Naive thymus-derived CD8-positive, alpha-beta T cell (primary cell): ENCODE data around the gene CFAP77. TPM values are rescaled to one million over a fixed set of nuclear protein-coding genes. Genes with fewer than 3 reads are reported as not detected.

Experiments
- ATAC-seq, 2 donors: fragments of 150-1000 bp; cut with Tn5 transposase in 1 of 2; sonication (Bioruptor Pico), chemical (Tn5 transposase) in 1 of 2; 1 replicate in 1 of 2; 2 replicates in 1 of 2; pipeline ENCODE4 v1.10.0; 2021; ENCODE audit warnings: mild to moderate bottlenecking in 2 of 2, moderate library complexity in 2 of 2
- POLR2A ChIA-PET: fragments of 350-600 bp; sonication (Branson Sonifier 250); formaldehyde crosslinking; loops from one replicate; lab custom pipeline; 2021; ENCODE audit warnings: antibody characterized with exemption; lab: Charles Lee
- DNase-seq, 10 donors: peaks; one replicate each; pipeline versions ENCODE4 v3.0.0 to v3.0.0-alpha.2; 2020 to 2022
- H3K27ac Mint-ChIP-seq, 10 donors: one replicate each; pipeline ENCODE4 v1.8.0; 2020 to 2022; ENCODE audit warnings: mild to moderate bottlenecking in 10 of 10, mixed read lengths in 10 of 10, moderate library complexity in 4 of 10, inconsistent platforms in 1 of 10
- H3K27me3 Mint-ChIP-seq, 5 donors: one replicate each; pipeline ENCODE4 v1.8.0; 2021 to 2022; ENCODE audit warnings: mixed read lengths in 5 of 5
- H3K36me3 Mint-ChIP-seq, 3 donors: one replicate each; pipeline ENCODE4 v1.8.0; 2020 to 2022; ENCODE audit warnings: mixed read lengths in 3 of 3, mild to moderate bottlenecking in 2 of 3, inconsistent platforms in 1 of 3
- H3K4me1 Mint-ChIP-seq, 4 donors: one replicate each; pipeline ENCODE4 v1.8.0; 2021 to 2022; ENCODE audit warnings: mixed read lengths in 4 of 4
- H3K4me3 Mint-ChIP-seq, 10 donors: one replicate each; pipeline ENCODE4 v1.8.0; 2020 to 2022; ENCODE audit warnings: mild to moderate bottlenecking in 10 of 10, mixed read lengths in 10 of 10, moderate library complexity in 6 of 10, inconsistent platforms in 1 of 10
- H3K9me3 Mint-ChIP-seq, 9 donors: one replicate each; pipeline ENCODE4 v1.8.0; 2020 to 2022; ENCODE audit warnings: mixed read lengths in 9 of 9, mild to moderate bottlenecking in 3 of 9, inconsistent platforms in 1 of 9, moderate library complexity in 1 of 9
- polyA plus RNA-seq, 3 donors: library from polyadenylated mRNA; unstranded; fragments of 300-500 nt; fragmentation: Illumina TruSeq; gene quantifications; one replicate each; pipeline ENCODE4 v1.2.3, GENCODE V29; 2021
- total RNA-seq, 8 experiments: library from RNA in 2 of 8; stranded (reverse) in 2 of 8; gene quantifications; one replicate each; pipeline ENCODE4 v1.2.3 and lab custom pipeline; 2021 to 2026

The CFAP77 gene
- total and polyA plus RNA-seq, 5 experiments from 2014 or later = not detected

DNA sequence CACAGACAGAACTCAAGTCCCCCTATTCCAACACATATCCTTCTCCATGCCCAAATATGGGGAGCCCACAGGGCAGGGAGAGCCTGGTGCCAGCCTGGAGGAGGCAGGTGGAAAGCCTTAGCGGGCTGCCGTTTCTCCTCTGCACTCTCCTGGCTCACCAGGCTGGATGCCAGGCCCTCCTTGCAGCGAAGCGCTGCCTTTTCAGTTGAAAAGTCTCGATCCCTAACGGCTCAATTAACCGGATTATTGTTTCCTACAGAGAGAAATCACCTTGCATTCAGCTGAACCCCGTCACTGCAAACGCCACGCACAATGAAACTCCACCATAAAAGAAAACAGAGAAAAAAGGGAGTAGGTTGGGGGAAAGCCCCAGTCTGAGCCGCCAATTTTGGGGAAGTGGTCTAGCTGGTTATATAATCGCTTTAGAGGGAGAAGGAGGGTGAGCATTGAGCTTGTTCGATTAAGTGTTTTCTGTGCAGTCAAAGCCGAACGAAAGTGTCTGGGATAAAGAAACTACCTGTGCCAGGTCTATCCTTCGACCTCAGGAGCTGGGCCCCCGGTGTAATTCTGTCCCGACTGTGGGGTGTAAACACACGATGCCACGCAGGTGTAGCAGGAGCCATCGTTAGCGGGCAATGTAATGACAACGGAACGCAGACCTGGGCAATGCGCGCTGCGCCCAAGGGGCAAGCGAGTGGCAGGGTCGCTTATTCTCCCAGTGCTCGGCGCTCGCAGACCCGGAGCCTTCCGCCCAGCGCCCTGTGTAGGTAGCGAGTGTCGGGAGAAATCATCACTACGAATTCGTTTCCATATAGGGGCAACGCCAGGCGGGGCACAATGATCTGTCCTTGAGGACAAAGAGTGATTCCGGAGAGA, 176.2 kb downstream of the CFAP77 start:
- ATAC-seq = no peak
- DNase-seq = no peak

DNA sequence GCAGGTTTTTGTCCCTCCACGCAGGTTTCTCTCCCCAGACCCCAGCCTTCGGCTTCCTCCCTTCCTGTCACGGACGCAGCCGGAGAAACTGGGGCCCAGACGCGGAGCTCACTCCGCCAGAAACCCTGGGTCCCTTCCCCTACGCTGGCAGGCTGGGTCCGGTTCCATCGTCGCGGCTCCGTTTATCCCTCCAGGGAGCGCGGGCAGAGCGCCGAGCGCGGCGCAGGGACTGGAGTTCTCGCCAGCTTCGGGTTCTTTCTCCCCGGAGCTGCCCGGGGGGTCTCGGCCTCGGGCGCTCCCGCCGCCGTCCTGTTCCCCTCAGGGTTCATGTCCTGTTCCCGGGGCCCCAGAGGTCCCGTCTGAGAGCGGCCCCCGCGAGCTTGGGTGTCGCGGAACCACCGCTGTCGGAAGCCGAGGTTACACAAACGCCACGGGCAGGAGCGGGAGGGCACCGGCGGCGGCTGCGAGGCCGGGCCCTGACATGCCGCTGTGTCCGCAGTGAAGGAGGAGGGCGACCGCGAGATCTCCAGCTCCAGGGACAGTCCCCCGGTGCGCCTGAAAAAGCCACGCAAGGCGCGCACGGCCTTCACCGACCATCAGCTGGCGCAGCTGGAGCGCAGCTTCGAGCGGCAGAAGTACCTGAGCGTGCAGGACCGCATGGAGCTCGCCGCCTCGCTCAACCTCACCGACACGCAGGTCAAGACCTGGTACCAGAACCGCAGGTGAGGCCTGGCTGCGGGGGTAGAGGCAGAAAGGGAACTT, 177.0 kb downstream of the CFAP77 start:
- peaks cover 0 to 3% (median 0%) of the 10 kb centered on the region in 9 donors for H3K9me3 Mint-ChIP-seq
- H3K36me3 Mint-ChIP-seq = peaks cover 4 to 6% (median 6%) of the 10 kb centered on the region in 3 donors
- no peak overlapping the region for H3K27ac Mint-ChIP-seq
- DNase-seq = peak in 1 of 10 donors; percentile 50
- H3K4me3 Mint-ChIP-seq = no peak overlapping the region
- POLR2A ChIA-PET = no interaction called here
- peaks cover 8 to 25% (median 13%) of the 10 kb centered on the region in 4 donors for H3K4me1 Mint-ChIP-seq
- no peak for ATAC-seq
- peaks cover 34 to 89% (median 50%) of the 10 kb centered on the region in 5 donors for H3K27me3 Mint-ChIP-seq

More for the DNA sequence above, 176.2 kb downstream of the CFAP77 start:
- Mint-ChIP-seq H3K4me3 (no peak overlapping the region), H3K9me3 (peaks cover 0 to 3% (median 0%) of the 10 kb centered on the region in 9 donors), H3K36me3 (peaks cover 4 to 6% (median 6%) of the 10 kb centered on the region in 3 donors), H3K27me3 (peaks cover 31 to 89% (median 48%) of the 10 kb centered on the region in 5 donors), H3K4me1 (peaks cover 8 to 27% (median 13%) of the 10 kb centered on the region in 4 donors), H3K27ac (peak overlapping the region in 1 of 10 donors; percentile 37)
- POLR2A ChIA-PET = no interaction called here

- ATAC-seq (no peak), DNase-seq (peak in 1 of 10 donors; percentile 53)
- peaks cover 8 to 29% (median 13%) of the 10 kb centered on the region in 4 donors for H3K4me1 Mint-ChIP-seq
- POLR2A ChIA-PET = no interaction called here
- peaks cover 36 to 92% (median 55%) of the 10 kb centered on the region in 5 donors for H3K27me3 Mint-ChIP-seq
- H3K4me3 Mint-ChIP-seq = no peak overlapping the region
- H3K36me3 Mint-ChIP-seq = peaks cover 4 to 6% (median 6%) of the 10 kb centered on the region in 3 donors
- H3K27ac Mint-ChIP-seq = no peak overlapping the region
- H3K9me3 Mint-ChIP-seq = peaks cover 0 to 3% (median 0%) of the 10 kb centered on the region in 9 donors
Observed at GRCh38 chr9:132587592-132587955, 177.6 kb downstream of the CFAP77 start.

DNA sequence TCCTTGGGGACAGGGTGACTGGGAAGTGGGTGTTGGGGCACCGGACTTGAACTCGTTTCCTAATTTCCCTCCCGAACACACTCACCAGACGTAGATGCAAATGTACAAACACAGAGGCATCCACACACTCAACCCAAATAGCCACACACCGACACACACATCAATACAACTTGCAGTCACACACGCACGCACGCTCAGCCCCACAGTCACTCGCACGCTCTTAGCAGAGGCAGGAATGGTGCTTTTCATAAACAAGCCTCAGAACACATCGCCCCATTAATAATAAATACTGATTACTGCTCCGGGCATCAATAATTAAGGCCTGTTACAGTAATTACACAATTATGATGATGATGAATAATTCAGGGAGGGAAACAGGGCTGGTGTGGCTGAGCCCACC, 178.1 kb downstream of the CFAP77 start:
- H3K4me3 Mint-ChIP-seq = no peak overlapping the region
- no peak for ATAC-seq

GRCh38 chr9:132588501-132589147, 178.6 kb downstream of the CFAP77 start:
- H3K4me1 Mint-ChIP-seq = peaks cover 8 to 29% (median 13%) of the 10 kb centered on the region in 4 donors
- POLR2A ChIA-PET = no interaction called here
- DNase-seq = no peak
- H3K27ac Mint-ChIP-seq = peak overlapping the region in 1 of 10 donors; percentile 3
- H3K27me3 Mint-ChIP-seq = peaks cover 37 to 91% (median 60%) of the 10 kb centered on the region in 5 donors
- ATAC-seq = no peak
- H3K9me3 Mint-ChIP-seq = peaks cover 0 to 3% (median 0%) of the 10 kb centered on the region in 9 donors
- no peak overlapping the region for H3K4me3 Mint-ChIP-seq
- peaks cover 6 to 10% (median 10%) of the 10 kb centered on the region in 3 donors for H3K36me3 Mint-ChIP-seq

More for the DNA sequence above, 178.1 kb downstream of the CFAP77 start:
- H3K27ac Mint-ChIP-seq = no peak overlapping the region
- H3K36me3 Mint-ChIP-seq = peaks cover 5 to 6% (median 6%) of the 10 kb centered on the region in 3 donors
- peaks cover 0 to 3% (median 0%) of the 10 kb centered on the region in 9 donors for H3K9me3 Mint-ChIP-seq
- no peak for DNase-seq
- POLR2A ChIA-PET = no interaction called here
- H3K27me3 Mint-ChIP-seq = peaks cover 37 to 91% (median 55%) of the 10 kb centered on the region in 5 donors
- H3K4me1 Mint-ChIP-seq = peaks cover 8 to 29% (median 13%) of the 10 kb centered on the region in 4 donors

DNA sequence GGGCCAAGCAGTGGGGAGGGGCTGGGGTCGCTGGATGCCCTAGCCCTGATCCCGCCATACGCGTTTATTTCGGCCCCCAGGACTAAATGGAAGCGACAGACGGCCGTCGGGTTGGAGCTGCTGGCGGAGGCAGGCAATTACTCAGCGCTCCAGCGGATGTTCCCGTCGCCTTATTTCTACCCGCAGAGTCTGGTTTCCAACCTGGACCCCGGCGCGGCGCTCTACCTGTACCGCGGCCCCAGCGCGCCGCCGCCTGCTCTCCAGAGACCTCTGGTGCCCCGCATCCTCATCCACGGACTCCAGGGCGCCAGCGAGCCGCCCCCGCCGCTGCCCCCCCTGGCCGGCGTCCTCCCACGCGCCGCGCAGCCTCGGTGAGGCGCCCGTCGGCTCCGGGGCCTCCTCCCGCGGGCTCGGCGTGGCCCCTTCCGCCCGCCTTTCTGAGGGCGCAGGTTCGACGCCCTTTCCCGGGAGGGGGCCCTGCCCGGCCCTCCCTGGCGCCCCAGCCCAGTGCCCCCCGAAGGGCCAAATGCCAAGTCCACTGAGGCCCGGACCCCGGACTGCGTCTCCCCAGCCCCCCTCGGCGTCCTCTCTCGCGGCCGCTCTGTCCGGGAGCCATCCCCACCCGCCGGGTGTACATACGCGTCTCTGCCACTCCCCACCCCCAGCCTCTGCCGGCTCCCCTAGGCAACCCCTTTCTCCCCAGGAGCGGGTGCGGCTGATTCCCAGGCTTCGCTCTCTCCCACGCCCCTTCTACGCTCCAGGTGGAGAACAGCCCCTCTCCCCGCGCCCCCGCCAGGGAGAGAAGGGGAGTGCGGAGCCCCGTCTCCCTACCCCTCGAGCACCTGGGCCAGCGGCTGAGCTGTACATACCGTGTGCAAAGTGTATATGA, 179.4 kb downstream of the CFAP77 start:
- POLR2A ChIA-PET = no interaction called here
- peak overlapping the region in 1 of 10 donors; percentile 49 for H3K27ac Mint-ChIP-seq
- H3K4me3 Mint-ChIP-seq = peak overlapping the region in 1 of 10 donors; percentile 21
- ATAC-seq (peak in 1 of 2 donors; percentile 29), DNase-seq (no peak)
- peaks cover 34 to 86% (median 57%) of the 10 kb centered on the region in 5 donors for H3K27me3 Mint-ChIP-seq
- H3K4me1 Mint-ChIP-seq = peaks cover 8 to 29% (median 13%) of the 10 kb centered on the region in 4 donors
- H3K9me3 Mint-ChIP-seq = peaks cover 0 to 3% (median 0%) of the 10 kb centered on the region in 9 donors
- H3K36me3 Mint-ChIP-seq = peaks cover 6 to 17% (median 14%) of the 10 kb centered on the region in 3 donors

- Mint-ChIP-seq H3K36me3 (peaks cover 6 to 23% (median 20%) of the 10 kb centered on the region in 3 donors), H3K4me1 (peaks cover 8 to 29% (median 13%) of the 10 kb centered on the region in 4 donors), H3K9me3 (peaks cover 0 to 3% (median 0%) of the 10 kb centered on the region in 9 donors), H3K27ac (peak overlapping the region in 1 of 10 donors; percentile 44), H3K27me3 (peaks cover 28 to 80% (median 52%) of the 10 kb centered on the region in 5 donors), H3K4me3 (peak overlapping the region in 2 of 10 donors; percentile 21 to 41)
- POLR2A ChIA-PET = no interaction called here
- ATAC-seq (no peak), DNase-seq (no peak)
Observed at GRCh38 chr9:132590037-132590317, 180.0 kb downstream of the CFAP77 start.

- POLR2A ChIA-PET = no interaction called here
- H3K4me1 Mint-ChIP-seq = peaks cover 8 to 29% (median 13%) of the 10 kb centered on the region in 4 donors
- H3K4me3 Mint-ChIP-seq = peak overlapping the region in 3 of 10 donors; percentile 22 to 44 (median 41)
- peaks cover 0 to 3% (median 0%) of the 10 kb centered on the region in 9 donors for H3K9me3 Mint-ChIP-seq
- peaks cover 6 to 28% (median 26%) of the 10 kb centered on the region in 3 donors for H3K36me3 Mint-ChIP-seq
- H3K27ac Mint-ChIP-seq = peak overlapping the region in 1 of 10 donors; percentile 44
- peaks cover 27 to 75% (median 50%) of the 10 kb centered on the region in 5 donors for H3K27me3 Mint-ChIP-seq
- no peak for DNase-seq
- ATAC-seq = no peak
Observed at GRCh38 chr9:132590318-132591182, 180.5 kb downstream of the CFAP77 start.

DNA sequence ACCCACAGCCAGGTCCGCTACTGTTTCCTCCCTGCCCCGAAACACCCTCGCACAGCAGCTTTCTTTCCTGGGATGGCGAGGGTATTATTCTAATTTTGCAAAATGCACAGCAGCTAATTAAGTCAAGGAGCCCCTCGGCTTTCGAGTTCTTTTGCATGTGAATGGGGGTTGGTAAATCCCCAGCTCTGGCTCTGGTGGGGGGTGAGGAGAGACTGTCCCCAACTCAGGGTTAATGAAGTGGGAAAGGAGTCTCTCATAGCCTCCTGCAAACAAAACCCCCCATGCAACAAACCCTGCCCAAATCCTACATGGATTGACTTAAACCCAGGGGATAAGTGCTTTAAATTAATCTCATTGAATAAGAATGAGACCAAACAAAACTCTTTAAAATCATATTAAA, 181.2 kb downstream of the CFAP77 start:
- Mint-ChIP-seq H3K9me3 (peaks cover 0 to 3% (median 0%) of the 10 kb centered on the region in 9 donors), H3K4me1 (peaks cover 8 to 29% (median 12%) of the 10 kb centered on the region in 4 donors), H3K4me3 (peak overlapping the region in 2 of 10 donors; percentile 23 to 44), H3K36me3 (peaks cover 8 to 35% (median 29%) of the 10 kb centered on the region in 3 donors), H3K27ac (no peak overlapping the region), H3K27me3 (peaks cover 22 to 68% (median 50%) of the 10 kb centered on the region in 5 donors)
- ATAC-seq (no peak), DNase-seq (no peak)
- POLR2A ChIA-PET = no interaction called here

DNA sequence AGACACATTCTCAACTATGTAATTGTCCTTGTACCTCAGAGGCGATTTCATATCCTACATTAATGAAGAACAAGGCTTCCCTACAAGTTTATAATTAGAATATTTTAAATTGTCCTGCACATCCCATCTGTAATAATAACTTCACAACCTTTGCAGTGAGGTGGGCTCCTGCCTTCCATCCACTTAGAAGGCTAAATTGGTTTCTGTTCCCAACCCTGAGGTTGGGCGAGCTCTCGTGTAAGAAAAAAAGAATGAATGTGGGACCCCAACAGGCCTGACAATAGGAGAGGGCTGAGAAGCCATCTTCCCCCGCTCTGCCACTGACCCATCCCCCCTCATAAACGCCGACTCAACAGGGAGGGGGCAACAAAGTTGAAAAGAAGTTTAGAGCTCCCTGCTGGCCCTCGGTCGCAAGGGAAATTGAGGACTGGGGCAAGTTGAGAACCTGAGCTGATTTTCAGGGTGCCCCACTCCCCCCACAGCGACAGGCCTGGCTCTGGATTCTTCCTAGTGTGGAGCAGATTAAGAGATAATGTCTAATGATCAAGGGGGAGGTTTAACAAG, 181.8 kb downstream of the CFAP77 start:
- peaks cover 10 to 41% (median 34%) of the 10 kb centered on the region in 3 donors for H3K36me3 Mint-ChIP-seq

More for the DNA sequence above, 181.8 kb downstream of the CFAP77 start:
- peaks cover 23 to 65% (median 53%) of the 10 kb centered on the region in 5 donors for H3K27me3 Mint-ChIP-seq
- DNase-seq = no peak
- POLR2A ChIA-PET = no interaction called here
- H3K9me3 Mint-ChIP-seq = peaks cover 0 to 3% (median 0%) of the 10 kb centered on the region in 9 donors
- peaks cover 8 to 29% (median 12%) of the 10 kb centered on the region in 4 donors for H3K4me1 Mint-ChIP-seq
- no peak overlapping the region for H3K4me3 Mint-ChIP-seq
- H3K27ac Mint-ChIP-seq = no peak overlapping the region
- ATAC-seq = no peak
